HG02763 (cell line): ENCODE measurements around the gene OR13G1.
A peak's percentile ranks its signal among the peaks of the same experiment; 100 is the strongest.
"Not testable (repeated sequence)": the region's sequence is repeated elsewhere in the genome, so short reads cannot be mapped to it uniquely, and the experiment has no call there.

Source experiments
- ATAC-seq: cut with Tn5 transposase; IDR thresholded peaks from one replicate; pipeline ENCODE4 v1.9.1; 2021; ENCODE audit warnings: mild to moderate bottlenecking, moderate library complexity; ENCODE audit not compliant: unreplicated experiment

The OR13G1 gene

GRCh38 chr1:247679639-247680038, at the start of gene OR13G1:
TSS of gene OR13G1 (minus strand) at chr1:247679739. CDS start at chr1:247673041, 6,698 bp downstream.
- no peak for ATAC-seq

GRCh38 chr1:247721222-247721621, 41.7 kb upstream of the OR13G1 start:
- ATAC-seq = no peak

DNA sequence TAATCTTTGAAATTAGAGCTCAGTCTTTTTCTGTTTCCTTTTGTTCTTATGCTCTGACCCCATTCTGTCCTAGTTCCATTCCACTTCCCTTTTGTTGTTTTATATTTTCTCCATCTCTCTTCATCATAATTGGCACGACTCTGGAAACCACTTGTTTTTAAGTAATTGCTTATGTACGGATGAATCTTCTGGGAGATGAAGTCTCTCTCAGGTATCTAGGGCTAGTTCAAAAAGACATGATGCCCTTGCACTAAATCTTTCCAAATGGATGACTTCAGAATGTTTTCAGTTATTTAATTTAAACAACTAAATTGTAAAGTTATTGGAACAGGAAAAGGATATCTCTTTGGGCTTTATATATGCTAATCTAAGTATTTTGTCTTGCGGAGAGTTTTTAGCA, 37.0 kb upstream of the OR13G1 start, which contains the start of gene OR6F1:
Gene OR6F1 (minus strand): TSS at position 101 of the 400 bp plus-strand sequence. CDS start 3,891 bp downstream, outside the sequence.
- no peak for ATAC-seq

DNA sequence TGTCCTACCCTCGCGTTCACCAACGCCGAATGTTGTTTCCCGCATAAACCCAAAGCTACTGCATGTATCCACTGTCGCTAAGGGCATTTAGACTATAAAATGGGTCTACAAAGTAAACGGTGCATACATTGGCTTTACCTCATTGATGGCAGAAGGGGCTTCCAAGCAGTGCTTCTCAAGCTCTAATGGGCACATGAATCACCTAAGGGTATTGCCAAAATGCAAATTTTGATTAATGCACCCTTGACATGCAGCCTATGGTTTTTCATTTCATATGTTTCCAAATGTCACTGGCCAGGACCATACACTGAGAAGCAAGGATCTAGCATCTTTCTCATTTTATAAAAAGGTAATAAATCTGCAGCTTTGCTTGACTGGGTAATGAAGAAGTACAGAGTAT, 34.2 kb upstream of the OR13G1 start:
- ATAC-seq = no peak

DNA sequence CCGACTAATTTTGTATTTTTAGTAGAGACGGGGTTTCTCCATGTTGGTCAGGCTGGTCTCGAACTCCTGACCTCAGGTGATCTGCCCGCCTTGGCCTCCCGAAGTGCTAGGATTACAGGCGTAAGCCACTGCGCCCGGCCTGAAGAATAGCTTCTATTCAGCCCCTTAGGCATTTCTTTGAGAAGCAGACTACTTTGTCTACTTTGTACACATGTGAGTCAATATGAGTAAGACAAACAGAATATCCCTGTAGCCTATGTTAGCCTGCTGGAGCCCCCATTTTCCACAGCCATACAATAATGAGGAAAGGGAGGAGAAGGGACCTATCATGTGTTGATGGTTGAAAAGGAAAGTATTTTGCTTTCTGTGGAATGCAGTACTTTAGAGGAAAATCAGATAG, 31.1 kb upstream of the OR13G1 start:
- not testable (repeated sequence) for ATAC-seq

DNA sequence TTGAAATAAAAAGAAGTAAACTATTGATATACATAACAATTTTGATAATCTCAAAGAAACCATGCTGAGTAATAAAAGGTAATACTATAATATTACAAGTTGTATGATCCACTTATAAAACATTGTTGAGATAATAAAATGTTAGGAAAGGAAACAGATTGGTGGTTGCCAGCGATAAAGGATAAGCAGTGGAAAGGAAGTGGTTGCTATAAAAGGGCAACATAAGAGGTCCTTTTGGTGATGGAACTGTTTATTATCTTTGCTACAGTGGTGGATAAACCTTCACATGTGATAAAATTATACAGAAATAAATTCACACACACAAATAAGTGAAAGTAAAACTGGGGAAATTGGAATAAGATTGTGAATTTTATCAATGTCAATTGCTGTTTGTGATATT, 21.8 kb upstream of the OR13G1 start:
- no peak for ATAC-seq

DNA sequence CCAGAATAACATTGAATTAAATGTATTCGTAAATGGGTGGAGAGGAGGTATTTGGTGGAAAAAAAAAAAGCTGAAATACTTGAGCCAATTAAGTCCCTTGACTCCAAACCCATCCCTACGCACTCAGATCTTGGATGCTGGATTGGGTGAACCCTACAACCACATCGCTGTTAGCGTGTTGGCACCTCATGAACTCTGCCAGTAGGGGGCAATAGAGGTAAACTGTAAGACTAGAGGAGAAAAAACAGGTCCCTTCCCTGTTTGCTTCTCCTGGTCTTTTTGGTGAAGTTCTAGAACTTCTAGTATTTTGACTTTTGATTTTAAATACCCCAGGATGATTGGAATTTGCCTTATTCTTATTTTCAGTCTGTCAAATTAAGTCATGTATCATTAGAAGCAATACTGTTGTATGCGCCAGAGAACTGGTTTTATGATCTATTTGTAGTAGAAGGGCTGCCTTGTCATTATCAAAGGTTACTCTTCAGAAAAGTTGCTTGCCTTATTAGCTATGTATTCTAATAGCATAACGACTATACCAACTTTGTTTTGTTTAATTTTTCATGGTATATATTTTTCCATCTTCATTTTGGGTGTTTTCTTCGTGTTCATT, 1.9 kb upstream of the OR13G1 start:
- ATAC-seq = peak; percentile 94

- no peak for ATAC-seq
These were observed 632 bp upstream of the OR13G1 start for GRCh38 chr1:247680171-247680570.

- no peak for ATAC-seq
These were observed 10.3 kb downstream of the OR13G1 start for GRCh38 chr1:247669225-247669624.

- ATAC-seq = no peak
These were observed 23.2 kb downstream of the OR13G1 start for GRCh38 chr1:247656221-247656875.

GRCh38 chr1:247653040-247653439, 26.5 kb downstream of the OR13G1 start:
- ATAC-seq = no peak

DNA sequence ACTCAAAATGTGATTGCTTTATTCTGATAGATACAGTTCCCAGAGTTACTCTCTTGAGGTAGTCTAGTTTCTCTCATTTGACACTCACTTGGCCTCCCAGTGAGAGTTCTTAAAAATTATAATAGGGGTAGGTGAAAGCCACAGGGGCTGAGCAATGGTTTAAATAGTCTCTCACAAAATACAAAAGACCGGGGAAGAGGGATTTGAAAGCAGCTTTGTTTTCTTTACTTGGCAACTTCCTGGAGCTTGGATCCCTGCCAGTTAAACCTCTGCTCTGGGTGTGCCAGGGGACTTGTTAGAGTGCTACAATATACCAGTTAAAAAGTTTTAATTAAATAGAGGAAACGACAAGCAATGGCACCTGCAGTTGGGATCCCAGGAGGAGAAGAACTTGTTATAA, 31.7 kb downstream of the OR13G1 start:
- ATAC-seq = no peak

DNA sequence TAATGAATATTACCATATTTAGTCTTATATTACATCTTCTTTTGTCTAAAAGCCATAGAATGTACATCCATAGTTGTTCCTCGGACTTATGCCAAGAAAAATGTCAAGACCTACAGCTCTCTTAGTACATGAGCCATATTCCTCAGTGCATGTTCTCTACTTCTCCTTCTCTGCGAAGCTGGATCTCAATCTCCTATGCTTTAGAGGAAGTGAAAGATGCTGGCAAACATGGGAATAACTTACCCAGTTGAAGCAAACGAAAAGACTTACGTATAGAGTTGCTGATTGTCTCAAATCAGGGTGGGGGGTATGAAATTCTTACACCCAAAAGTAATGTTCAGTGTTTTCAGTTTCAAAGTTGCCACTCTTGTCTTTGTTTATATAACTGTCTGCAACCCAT, 32.7 kb downstream of the OR13G1 start:
- no peak for ATAC-seq

GRCh38 chr1:247642742-247643141, 36.8 kb downstream of the OR13G1 start:
- ATAC-seq = no peak

DNA sequence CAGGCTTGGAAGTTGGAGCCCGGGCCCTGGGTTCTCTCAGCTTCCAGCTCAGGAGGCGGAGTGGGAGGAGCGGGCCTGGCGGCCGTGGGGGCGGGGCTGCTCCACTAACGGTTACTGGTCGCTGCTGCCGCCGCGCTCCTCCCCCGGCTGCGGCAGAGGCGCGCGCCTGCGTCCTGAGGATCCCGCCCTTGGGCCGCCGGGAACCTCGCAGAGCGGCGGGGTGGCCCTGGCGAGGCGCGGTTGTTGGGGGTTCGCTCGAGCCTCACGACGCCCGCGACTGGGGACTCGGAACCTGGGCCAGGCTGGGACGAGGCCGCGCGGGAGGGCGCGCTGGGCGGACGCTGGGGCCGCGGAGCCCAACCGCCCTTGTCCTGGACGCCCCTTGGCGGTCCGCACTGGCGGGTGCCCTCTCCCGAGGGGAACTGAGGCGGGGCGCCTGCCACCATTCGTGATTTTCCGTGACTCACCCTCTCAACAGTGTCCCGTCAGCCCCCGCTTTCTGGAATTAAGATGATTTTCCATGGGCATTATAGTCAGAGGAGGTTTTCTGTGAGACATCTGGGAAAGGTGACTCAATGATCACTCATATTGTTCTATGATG, 40.1 kb downstream of the OR13G1 start:
- ATAC-seq = no peak

- ATAC-seq = no peak
These were observed 40.8 kb downstream of the OR13G1 start for GRCh38 chr1:247638781-247639180.

DNA sequence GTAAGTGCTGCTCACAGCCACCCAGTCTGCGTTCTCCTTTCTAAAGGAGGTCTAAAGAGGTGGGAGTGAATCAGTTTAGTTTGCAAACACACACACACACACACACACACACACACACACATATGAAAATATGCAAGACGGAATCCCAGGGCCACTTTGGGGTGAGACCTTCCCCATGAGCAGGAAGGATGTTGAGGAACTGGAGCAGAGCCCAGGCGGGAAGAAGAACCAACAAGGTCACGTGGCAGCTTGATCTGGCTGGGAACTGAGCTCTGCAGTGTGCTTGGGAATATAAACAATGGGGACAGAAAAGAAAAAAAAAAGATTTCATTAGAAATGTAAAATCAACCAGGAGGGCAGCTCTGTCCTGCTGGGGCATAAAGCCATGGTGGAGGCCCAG, 41.5 kb downstream of the OR13G1 start:
- ATAC-seq = no peak

DNA sequence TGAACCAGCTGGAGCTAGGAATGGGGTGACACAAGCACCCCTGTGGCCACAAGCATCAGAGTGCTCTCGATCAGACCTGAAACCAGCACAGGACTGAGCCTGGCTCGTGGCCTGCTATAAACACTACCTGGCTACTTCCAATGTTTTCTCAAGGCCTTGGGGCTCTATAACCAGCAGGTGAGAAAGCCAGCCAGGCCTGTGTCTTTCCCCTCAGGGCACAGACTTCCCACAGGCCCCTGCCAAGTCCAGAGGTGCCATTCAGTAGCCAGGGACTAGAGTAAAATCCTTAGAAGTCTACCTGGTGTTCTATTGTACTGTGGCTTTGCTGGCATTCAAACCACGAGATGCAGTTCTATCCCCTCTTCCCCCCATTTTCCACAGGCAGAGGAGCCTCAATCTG, 51.6 kb downstream of the OR13G1 start:
- ATAC-seq = no peak
